ENCODE results near the gene THAP10. TPM values are rescaled to one million over a fixed set of nuclear protein-coding genes. Genes with fewer than 3 reads are reported as not detected.

THAP10 gene
- total RNA-seq, 1 donor from 2014 or later, result 1.6 TPM

GRCh38 chr15:70854666-70854976, 37.6 kb downstream of the THAP10 start:
- Mint-ChIP-seq H3K9me3 (ENCODE audit: unreplicated experiment) (no peaks in the 10 kb centered on the region), H3K27me3 (ENCODE audit: low read depth, unreplicated experiment) (no peaks in the 10 kb centered on the region), H3K4me3 (ENCODE audit: unreplicated experiment) (peak overlapping the region; percentile 96), H3K36me3 (ENCODE audit: low read depth, unreplicated experiment) (peaks cover 18% of the 10 kb centered on the region), H3K27ac (ENCODE audit: unreplicated experiment) (peak overlapping the region; percentile 99), H3K4me1 (ENCODE audit: low read depth, unreplicated experiment) (peaks cover 38% of the 10 kb centered on the region)
- Histone ChIP-seq H3K27me3 (ENCODE audit: insufficient read depth, low read length) (no peaks in the 10 kb centered on the region), H3K27ac (ENCODE audit: low read depth, low read length) (peak overlapping the region; percentile 94), H2AFZ (ENCODE audit: low read depth, low read length) (peak overlapping the region; percentile 80), H3K36me3 (ENCODE audit: insufficient read depth, low read length) (peaks cover 16% of the 10 kb centered on the region), H3K4me2 (ENCODE audit: low read length) (peak overlapping the region; percentile 99), H3K4me3 (ENCODE audit: insufficient read depth, low read depth, low read length) (peak overlapping the region; percentile 91), H3K9ac (ENCODE audit: low read length) (peak overlapping the region; percentile 98), H3K79me2 (ENCODE audit: insufficient read depth, low read length) (peaks cover 40% of the 10 kb centered on the region), H3K4me1 (ENCODE audit: insufficient read depth, low read length) (peaks cover 51% of the 10 kb centered on the region), H4K20me1 (ENCODE audit: insufficient read depth, low read length) (peaks cover 23% of the 10 kb centered on the region), H3K9me3 (ENCODE audit: insufficient read depth, low read depth, low read length) (no peaks in the 10 kb centered on the region)
- peak; percentile 47 for DNase-seq (ENCODE audit: low read depth)
- no peak for TF ChIP-seq EZH2 (IDR thresholded peaks at IDR 0.05; ENCODE audit: insufficient read depth, low read length)
- TF ChIP-seq, protein P1, sequence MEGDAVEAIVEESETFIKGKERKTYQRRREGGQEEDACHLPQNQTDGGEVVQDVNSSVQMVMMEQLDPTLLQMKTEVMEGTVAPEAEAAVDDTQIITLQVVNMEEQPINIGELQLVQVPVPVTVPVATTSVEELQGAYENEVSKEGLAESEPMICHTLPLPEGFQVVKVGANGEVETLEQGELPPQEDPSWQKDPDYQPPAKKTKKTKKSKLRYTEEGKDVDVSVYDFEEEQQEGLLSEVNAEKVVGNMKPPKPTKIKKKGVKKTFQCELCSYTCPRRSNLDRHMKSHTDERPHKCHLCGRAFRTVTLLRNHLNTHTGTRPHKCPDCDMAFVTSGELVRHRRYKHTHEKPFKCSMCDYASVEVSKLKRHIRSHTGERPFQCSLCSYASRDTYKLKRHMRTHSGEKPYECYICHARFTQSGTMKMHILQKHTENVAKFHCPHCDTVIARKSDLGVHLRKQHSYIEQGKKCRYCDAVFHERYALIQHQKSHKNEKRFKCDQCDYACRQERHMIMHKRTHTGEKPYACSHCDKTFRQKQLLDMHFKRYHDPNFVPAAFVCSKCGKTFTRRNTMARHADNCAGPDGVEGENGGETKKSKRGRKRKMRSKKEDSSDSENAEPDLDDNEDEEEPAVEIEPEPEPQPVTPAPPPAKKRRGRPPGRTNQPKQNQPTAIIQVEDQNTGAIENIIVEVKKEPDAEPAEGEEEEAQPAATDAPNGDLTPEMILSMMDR (IDR thresholded peaks at IDR 0.05; ENCODE audit: insufficient read depth, low read depth, low read length), result peak; percentile 17
- FAIRE-seq, result peak; percentile 73

- no peaks in the 10 kb centered on the region for H3K27me3 Mint-ChIP-seq (ENCODE audit: low read depth, unreplicated experiment)
- Histone ChIP-seq H3K9ac (ENCODE audit: low read length) (peak within 1 kb of the TSS; percentile 98), H3K79me2 (ENCODE audit: insufficient read depth, low read length) (peaks cover 44% of the 10 kb centered on the region), H3K27me3 (ENCODE audit: insufficient read depth, low read length) (no peaks in the 10 kb centered on the region), H3K4me2 (ENCODE audit: low read length) (peak within 1 kb of the TSS; percentile 99), H3K9me3 (ENCODE audit: insufficient read depth, low read depth, low read length) (no peaks in the 10 kb centered on the region), H3K27ac (ENCODE audit: low read depth, low read length) (peak within 1 kb of the TSS; percentile 96), H2AFZ (ENCODE audit: low read depth, low read length) (peak within 1 kb of the TSS; percentile 80), H3K4me1 (ENCODE audit: insufficient read depth, low read length) (peaks cover 51% of the 10 kb centered on the region), H3K36me3 (ENCODE audit: insufficient read depth, low read length) (peaks cover 16% of the 10 kb centered on the region), H3K4me3 (ENCODE audit: insufficient read depth, low read depth, low read length) (peak within 1 kb of the TSS; percentile 91), H4K20me1 (ENCODE audit: insufficient read depth, low read length) (peaks cover 23% of the 10 kb centered on the region)
- no peaks in the 10 kb centered on the region for H3K9me3 Mint-ChIP-seq (ENCODE audit: unreplicated experiment)
- H3K36me3 Mint-ChIP-seq (ENCODE audit: low read depth, unreplicated experiment), result peaks cover 18% of the 10 kb centered on the region
- peak within 1 kb of the TSS; percentile 99 for H3K27ac Mint-ChIP-seq (ENCODE audit: unreplicated experiment)
- peaks cover 38% of the 10 kb centered on the region for H3K4me1 Mint-ChIP-seq (ENCODE audit: low read depth, unreplicated experiment)
- peak within 1 kb of the TSS; percentile 96 for H3K4me3 Mint-ChIP-seq (ENCODE audit: unreplicated experiment)
- no peak for FAIRE-seq
- TF ChIP-seq EZH2 (IDR thresholded peaks at IDR 0.05; ENCODE audit: insufficient read depth, low read length), result no peak
- TF ChIP-seq, protein P1 (IDR thresholded peaks at IDR 0.05; ENCODE audit: insufficient read depth, low read depth, low read length), result no peak
- DNase-seq (ENCODE audit: low read depth), result no peak
These were observed 38.1 kb downstream of the THAP10 start, which contains the start of gene LARP6 for GRCh38 chr15:70853973-70854665. Gene LARP6, minus strand, starts transcription at chr15:70854157. Its CDS starts 69 bp downstream, at chr15:70854088.
